Measurements from ENCODE around the gene ZBTB8OS. TPM values are rescaled to one million over a fixed set of nuclear protein-coding genes. Genes with fewer than 3 reads are reported as not detected.

ZBTB8OS gene
- total and polyA plus RNA-seq, 9 of the 15 experiments (the other 6 are each of a cell fraction or from before 2014, with no cell fraction given), result 54.8 to 230 (median 107) TPM

GRCh38 chr1:32650752-32651460, 556 bp upstream of the ZBTB8OS start, which contains the start of gene RBBP4 (continued):
- TF ChIP-seq, protein P1, sequence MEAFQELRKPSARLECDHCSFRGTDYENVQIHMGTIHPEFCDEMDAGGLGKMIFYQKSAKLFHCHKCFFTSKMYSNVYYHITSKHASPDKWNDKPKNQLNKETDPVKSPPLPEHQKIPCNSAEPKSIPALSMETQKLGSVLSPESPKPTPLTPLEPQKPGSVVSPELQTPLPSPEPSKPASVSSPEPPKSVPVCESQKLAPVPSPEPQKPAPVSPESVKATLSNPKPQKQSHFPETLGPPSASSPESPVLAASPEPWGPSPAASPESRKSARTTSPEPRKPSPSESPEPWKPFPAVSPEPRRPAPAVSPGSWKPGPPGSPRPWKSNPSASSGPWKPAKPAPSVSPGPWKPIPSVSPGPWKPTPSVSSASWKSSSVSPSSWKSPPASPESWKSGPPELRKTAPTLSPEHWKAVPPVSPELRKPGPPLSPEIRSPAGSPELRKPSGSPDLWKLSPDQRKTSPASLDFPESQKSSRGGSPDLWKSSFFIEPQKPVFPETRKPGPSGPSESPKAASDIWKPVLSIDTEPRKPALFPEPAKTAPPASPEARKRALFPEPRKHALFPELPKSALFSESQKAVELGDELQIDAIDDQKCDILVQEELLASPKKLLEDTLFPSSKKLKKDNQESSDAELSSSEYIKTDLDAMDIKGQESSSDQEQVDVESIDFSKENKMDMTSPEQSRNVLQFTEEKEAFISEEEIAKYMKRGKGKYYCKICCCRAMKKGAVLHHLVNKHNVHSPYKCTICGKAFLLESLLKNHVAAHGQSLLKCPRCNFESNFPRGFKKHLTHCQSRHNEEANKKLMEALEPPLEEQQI (IDR thresholded peaks at IDR 0.05), result no peak
- TF ChIP-seq EWSR1 (IDR thresholded peaks at IDR 0.05; ENCODE audit: borderline replicate concordance, low read depth, partially characterized antibody), result no peak
- TF ChIP-seq ZNF444 (CRISPR knock-in tag; IDR thresholded peaks at IDR 0.05), result peak; percentile 86
- TF ChIP-seq ZBTB40 (IDR thresholded peaks at IDR 0.05), result no peak
- no peak for TF ChIP-seq ZBTB40 (CRISPR knock-in tag; IDR thresholded peaks at IDR 0.05)
- peak; percentile 3; the same call in 1 of the 2 replicates for TF ChIP-seq MTA2 (IDR thresholded peaks at IDR 0.05; ENCODE audit: low read depth)
- TF ChIP-seq ZNF507 (tag; conservative IDR thresholded peaks at IDR 0.05), result no peak
- no peak for TF ChIP-seq NCOA4 (IDR thresholded peaks at IDR 0.05; ENCODE audit: partially characterized antibody)
- TF ChIP-seq, protein P2, sequence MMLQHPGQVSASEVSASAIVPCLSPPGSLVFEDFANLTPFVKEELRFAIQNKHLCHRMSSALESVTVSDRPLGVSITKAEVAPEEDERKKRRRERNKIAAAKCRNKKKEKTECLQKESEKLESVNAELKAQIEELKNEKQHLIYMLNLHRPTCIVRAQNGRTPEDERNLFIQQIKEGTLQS (IDR thresholded peaks at IDR 0.05), result peak; percentile 36
- TF ChIP-seq, protein P2 (CRISPR knock-in tag; conservative IDR thresholded peaks at IDR 0.05), result peak; percentile 67
- TF ChIP-seq YBX1 (IDR thresholded peaks at IDR 0.05), result no peak
- TF ChIP-seq ZNF140 (CRISPR knock-in tag; IDR thresholded peaks at IDR 0.05), result peak; percentile 91
- peak; percentile 85 for TF ChIP-seq CREM (IDR thresholded peaks at IDR 0.05; ENCODE audit: low read depth)
- TF ChIP-seq MEF2D (tag; conservative IDR thresholded peaks at IDR 0.05; ENCODE audit: low read depth), result peak; percentile 97
- TF ChIP-seq GATA2 (CRISPR knock-in tag; IDR thresholded peaks at IDR 0.05), result no peak
- TF ChIP-seq ZNF384 (IDR thresholded peaks at IDR 0.05; ENCODE audit: low read depth, low read length), result no peak
- TF ChIP-seq ZNF175 (CRISPR knock-in tag; IDR thresholded peaks at IDR 0.05; ENCODE audit: low read depth), result peak; percentile 100
